Keratinocyte (primary cell): ENCODE measurements around the gene NLRC5. TPM values are rescaled to one million over a fixed set of nuclear protein-coding genes. Genes with fewer than 3 reads are reported as not detected.

ENCODE experiments used
- DNase-seq: peaks from one replicate; pipeline ENCODE4 v3.0.0-alpha.2; 2011; ENCODE audit warnings: low read depth, missing footprints, low spot score
- FAIRE-seq: peaks from 2 replicates; lab custom pipeline; 2011; peaks lifted over from hg19 to GRCh38; lab: Jason Lieb, UNC
- H2AFZ ChIP-seq: 2 replicates; pipeline ENCODE4 v1.6.0; 2012; ENCODE audit warnings: low read length, control low read depth, inconsistent platforms; ENCODE audit not compliant: control insufficient read depth
- H3K27ac ChIP-seq: 2 replicates; pipeline ENCODE4 v1.5.1; 2011; ENCODE audit warnings: low read length; ENCODE audit not compliant: control insufficient read depth, insufficient read depth
- H3K27me3 ChIP-seq: 3 replicates; pipeline ENCODE4 v1.6.0; 2011; ENCODE audit warnings: low read length; ENCODE audit not compliant: control insufficient read depth, insufficient read depth; ENCODE audit errors: extremely low read depth
- H3K36me3 ChIP-seq, 2 experiments: 2 replicates in 1 of 2; 3 replicates in 1 of 2; pipeline ENCODE4 v1.5.1; 2011; ENCODE audit warnings: low read length in 2 of 2, mild to moderate bottlenecking in 1 of 2; ENCODE audit not compliant: control insufficient read depth in 2 of 2, insufficient read depth in 2 of 2; ENCODE audit errors: extremely low read depth in 1 of 2
- H3K4me1 ChIP-seq: 3 replicates; pipeline ENCODE4 v1.5.1; 2011; ENCODE audit warnings: low read length; ENCODE audit not compliant: control insufficient read depth, insufficient read depth; ENCODE audit errors: extremely low read depth
- H3K4me2 ChIP-seq: 3 replicates; pipeline ENCODE4 v1.6.0; 2011; ENCODE audit warnings: low read depth, low read length; ENCODE audit not compliant: control insufficient read depth, insufficient read depth; ENCODE audit errors: extremely low read depth
- H3K4me3 ChIP-seq, 3 experiments: fragments of 200-600 bp in 1 of 3; sonication (generic) in 1 of 3; 2 replicates in 2 of 3; 3 replicates in 1 of 3; pipeline ENCODE4 v1.5.1; 2011 to 2016; ENCODE audit warnings: low read length in 3 of 3, mild to moderate bottlenecking in 3 of 3, control low read depth in 2 of 3, inconsistent platforms in 1 of 3, low read depth in 1 of 3, mixed read lengths in 1 of 3, mixed run types in 1 of 3, moderate library complexity in 1 of 3; ENCODE audit not compliant: control insufficient read depth in 2 of 3, insufficient read depth in 2 of 3; ENCODE audit errors: extremely low read depth in 1 of 3
- H3K79me2 ChIP-seq: 2 replicates; pipeline ENCODE4 v1.6.0; 2012; ENCODE audit warnings: low read length; ENCODE audit not compliant: control insufficient read depth, insufficient read depth
- H3K9ac ChIP-seq: 3 replicates; pipeline ENCODE4 v1.6.0; 2011; ENCODE audit warnings: low read length; ENCODE audit not compliant: control insufficient read depth, insufficient read depth; ENCODE audit errors: extremely low read depth
- H3K9me1 ChIP-seq: 3 replicates; pipeline ENCODE4 v1.6.0; 2011; ENCODE audit warnings: low read length; ENCODE audit not compliant: control insufficient read depth, insufficient read depth; ENCODE audit errors: extremely low read depth
- H3K9me3 ChIP-seq: 2 replicates; pipeline ENCODE4 v1.5.1; 2012; ENCODE audit warnings: low read depth, low read length; ENCODE audit not compliant: control insufficient read depth
- H4K20me1 ChIP-seq: 3 replicates; pipeline ENCODE4 v1.6.0; 2011; ENCODE audit warnings: low read length; ENCODE audit not compliant: control insufficient read depth, insufficient read depth; ENCODE audit errors: extremely low read depth
- EZH2 ChIP-seq: IDR thresholded peaks from one replicate; pipeline ENCODE4 v1.6.1; 2012; ENCODE audit warnings: inconsistent platforms, mild to moderate bottlenecking, low read length, moderate library complexity
- dilution Hi-C: fragments of 300-500 bp; cut with MboI; formaldehyde crosslinking; loops from one replicate; pipeline ENCODE4 v1.7.0; 2020; ENCODE audit warnings: low sequenced_read_pairs; ENCODE audit not compliant: extremely low pct_ligation_motif_present
- polyA plus RNA-seq, 5 experiments: library from polyadenylated mRNA; depleted of rRNA in 3 of 5; stranded (reverse) in 3 of 5; stranded (forward) in 1 of 5; unstranded in 1 of 5; fragments of >200 nt; gene quantifications; 1 replicate in 1 of 5; 2 replicates in 3 of 5; 3 replicates in 1 of 5; pipeline versions ENCODE4 v1.2.1 to v1.2.3, GENCODE V29; 2011 to 2012; ENCODE audit warnings: missing spikeins in 2 of 5, low read depth in 1 of 5, low replicate concordance in 1 of 5
- TF ChIP-seq, protein P1 (sequence below), 3 experiments: IDR thresholded peaks in 1 of 3; conservative IDR thresholded peaks in 1 of 3; optimal IDR thresholded peaks in 1 of 3; 2 replicates in 2 of 3; 3 replicates in 1 of 3; pipeline versions ENCODE3 to v1.5.1; 2011; ENCODE audit warnings: low read length in 3 of 3, mild to moderate bottlenecking in 3 of 3, moderate library complexity in 2 of 3, control low read depth in 1 of 3, inconsistent platforms in 1 of 3; ENCODE audit not compliant: insufficient read depth in 2 of 3; ENCODE audit errors: extremely low read depth in 1 of 3

Gene NLRC5
- polyA plus RNA-seq, 1 donor (not counting 4 experiments of a cell fraction or from before 2014, with no cell fraction given), result 7.8 TPM

DNA sequence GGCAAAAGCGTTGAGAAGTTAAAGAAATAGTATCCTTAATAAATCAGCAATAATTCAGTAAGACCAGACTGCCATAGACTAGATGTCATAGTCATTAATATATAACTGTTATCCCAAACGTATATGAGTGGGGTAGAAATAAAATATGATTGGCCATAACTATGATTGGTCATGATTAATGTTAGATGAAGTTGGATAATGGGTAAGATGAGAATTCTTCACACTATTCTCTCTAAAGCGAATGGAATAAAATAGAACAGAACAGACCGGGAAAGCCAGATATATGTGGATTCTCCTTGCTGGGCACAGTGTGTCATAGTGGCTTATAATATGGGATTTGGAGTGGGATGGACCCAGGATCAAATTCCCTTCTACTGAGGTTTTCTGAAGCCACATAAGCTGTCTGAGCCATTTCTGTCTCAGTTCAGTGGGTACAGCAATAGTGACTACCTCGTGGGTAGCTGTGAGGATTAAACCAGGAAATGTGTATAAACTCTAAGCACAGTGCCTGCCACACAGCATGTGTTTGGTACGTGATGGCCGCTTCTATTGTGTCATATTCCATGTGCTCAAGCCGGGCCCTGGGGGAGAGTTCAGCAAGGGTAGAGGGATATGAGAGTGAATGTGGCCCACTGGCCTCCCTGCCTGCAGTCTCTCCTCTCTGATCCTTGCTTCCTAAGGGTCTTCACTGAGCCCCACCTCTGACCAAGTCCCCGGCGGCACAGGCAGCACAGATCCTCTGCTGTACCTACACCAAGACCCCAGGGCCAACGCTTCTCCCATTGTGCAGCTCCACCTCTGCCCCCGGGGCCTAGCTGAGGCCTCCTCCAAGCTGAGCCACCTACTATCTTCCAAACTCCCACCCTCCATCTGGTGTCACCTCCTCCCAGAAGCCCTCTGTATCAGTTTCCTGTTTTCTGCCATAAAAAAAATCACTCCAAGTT is 23.9 kb upstream of the NLRC5 start:
- Histone ChIP-seq H3K27me3 (no peaks in the 10 kb centered on the region), H4K20me1 (no peaks in the 10 kb centered on the region), H3K4me2 (no peak overlapping the region), H3K9ac (no peak overlapping the region), H2AFZ (no peak overlapping the region), H3K36me3 (no peaks in the 10 kb centered on the region), H3K9me3 (no peaks in the 10 kb centered on the region), H3K79me2 (no peaks in the 10 kb centered on the region), H3K9me1 (no peaks in the 10 kb centered on the region), H3K4me3 (no peak overlapping the region), H3K27ac (no peak overlapping the region), H3K4me1 (no peaks in the 10 kb centered on the region)
- DNase-seq, result no peak
- dilution Hi-C loops, result no loop called here
- FAIRE-seq, result no peak
- TF ChIP-seq, protein P1, sequence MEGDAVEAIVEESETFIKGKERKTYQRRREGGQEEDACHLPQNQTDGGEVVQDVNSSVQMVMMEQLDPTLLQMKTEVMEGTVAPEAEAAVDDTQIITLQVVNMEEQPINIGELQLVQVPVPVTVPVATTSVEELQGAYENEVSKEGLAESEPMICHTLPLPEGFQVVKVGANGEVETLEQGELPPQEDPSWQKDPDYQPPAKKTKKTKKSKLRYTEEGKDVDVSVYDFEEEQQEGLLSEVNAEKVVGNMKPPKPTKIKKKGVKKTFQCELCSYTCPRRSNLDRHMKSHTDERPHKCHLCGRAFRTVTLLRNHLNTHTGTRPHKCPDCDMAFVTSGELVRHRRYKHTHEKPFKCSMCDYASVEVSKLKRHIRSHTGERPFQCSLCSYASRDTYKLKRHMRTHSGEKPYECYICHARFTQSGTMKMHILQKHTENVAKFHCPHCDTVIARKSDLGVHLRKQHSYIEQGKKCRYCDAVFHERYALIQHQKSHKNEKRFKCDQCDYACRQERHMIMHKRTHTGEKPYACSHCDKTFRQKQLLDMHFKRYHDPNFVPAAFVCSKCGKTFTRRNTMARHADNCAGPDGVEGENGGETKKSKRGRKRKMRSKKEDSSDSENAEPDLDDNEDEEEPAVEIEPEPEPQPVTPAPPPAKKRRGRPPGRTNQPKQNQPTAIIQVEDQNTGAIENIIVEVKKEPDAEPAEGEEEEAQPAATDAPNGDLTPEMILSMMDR (optimal IDR thresholded peaks at IDR 0.05 in 1 of 3, IDR thresholded peaks at IDR 0.05 in 1 of 3, conservative IDR thresholded peaks at IDR 0.05 in 1 of 3; ENCODE audit: extremely low read depth in 1 of 3, insufficient read depth in 2 of 3, low read length in 3 of 3), result no peak
- no peak for TF ChIP-seq EZH2

DNA sequence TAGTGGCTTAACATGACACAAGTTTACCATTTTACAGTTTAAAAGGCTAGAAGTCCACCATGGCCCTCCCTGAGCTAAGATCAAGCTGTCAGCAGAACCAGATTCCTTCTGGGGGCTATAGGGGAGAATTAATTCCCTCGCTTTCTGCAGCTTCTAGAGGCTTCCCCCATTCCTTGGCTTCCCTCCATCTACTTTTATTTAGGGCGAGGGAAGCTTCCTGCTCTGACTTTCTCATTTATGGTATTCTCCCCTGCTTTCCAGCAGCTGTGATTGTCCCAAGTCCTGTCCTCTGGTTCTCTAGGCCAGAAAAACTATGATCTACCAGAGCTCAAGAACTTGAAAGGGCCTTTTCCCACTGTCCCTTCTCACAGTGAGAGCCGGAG is 23.3 kb upstream of the NLRC5 start:
- FAIRE-seq (no peak), DNase-seq (no peak)
- Histone ChIP-seq H3K9ac (no peak overlapping the region), H3K4me3 (no peak overlapping the region), H3K27me3 (peaks cover 6% of the 10 kb centered on the region), H2AFZ (no peak overlapping the region), H3K36me3 (no peaks in the 10 kb centered on the region), H4K20me1 (no peaks in the 10 kb centered on the region), H3K4me1 (no peaks in the 10 kb centered on the region), H3K9me1 (no peaks in the 10 kb centered on the region), H3K27ac (no peak overlapping the region), H3K4me2 (no peak overlapping the region), H3K79me2 (no peaks in the 10 kb centered on the region), H3K9me3 (no peaks in the 10 kb centered on the region)
- no peak for TF ChIP-seq EZH2
- TF ChIP-seq, protein P1 (optimal IDR thresholded peaks at IDR 0.05 in 1 of 3, IDR thresholded peaks at IDR 0.05 in 1 of 3, conservative IDR thresholded peaks at IDR 0.05 in 1 of 3; ENCODE audit: extremely low read depth in 1 of 3, insufficient read depth in 2 of 3, low read length in 3 of 3), result no peak
- dilution Hi-C loops, result no loop called here
